OCI-LY1 (cell line): Measurements from ENCODE around the gene DHX58.
"Not testable (repeated sequence)": the region's sequence is repeated elsewhere in the genome, so short reads cannot be mapped to it uniquely, and the experiment has no call there.

ENCODE experiments used
- H2AFZ ChIP-seq: fragments of 200-600 bp; sonication (generic), shearing (Covaris generic); 2 replicates; pipeline ENCODE4 v1.6.0; 2014; ENCODE audit warnings: antibody characterized with exemption, mild to moderate bottlenecking, low read length
- H3F3A ChIP-seq: fragments of 200-600 bp; sonication (generic), shearing (Covaris generic); 2 replicates; pipeline ENCODE4 v1.6.0; 2014; ENCODE audit warnings: mild to moderate bottlenecking, antibody characterized with exemption, low read length, moderate library complexity; ENCODE audit not compliant: insufficient read depth
- H3K27ac ChIP-seq: fragments of 200-600 bp; sonication (generic); 2 replicates; pipeline ENCODE4 v1.5.1; 2014; ENCODE audit warnings: low read length, mixed run types, mild to moderate bottlenecking, low read depth; ENCODE audit not compliant: poor library complexity, severe bottlenecking
- H3K27me3 ChIP-seq: fragments of 200-600 bp; sonication (generic); 2 replicates; pipeline ENCODE4 v1.6.0; 2014; ENCODE audit warnings: antibody characterized with exemption, mild to moderate bottlenecking, low read length, moderate library complexity; ENCODE audit not compliant: insufficient read depth
- H3K36me3 ChIP-seq: fragments of 200-600 bp; sonication (generic); 2 replicates; pipeline ENCODE4 v1.6.1; 2014; ENCODE audit warnings: mild to moderate bottlenecking, antibody characterized with exemption, low read length, moderate library complexity, mixed read lengths; ENCODE audit not compliant: insufficient read depth
- H3K4me1 ChIP-seq: fragments of 200-600 bp; sonication (generic); 2 replicates; pipeline ENCODE4 v1.5.1; 2014; ENCODE audit warnings: mild to moderate bottlenecking, low read length, moderate library complexity; ENCODE audit not compliant: insufficient read depth, severe bottlenecking
- H3K4me2 ChIP-seq: fragments of 200-600 bp; sonication (generic), shearing (Covaris generic); 2 replicates; pipeline ENCODE4 v1.6.1; 2014; ENCODE audit warnings: low read length
- H3K4me3 ChIP-seq: fragments of 200-600 bp; sonication (generic); 2 replicates; pipeline ENCODE4 v1.5.1; 2014; ENCODE audit warnings: low read length, low read depth, mild to moderate bottlenecking, mixed read lengths; ENCODE audit not compliant: poor library complexity, severe bottlenecking
- H3K79me2 ChIP-seq: fragments of 200-600 bp; shearing (Covaris generic); 2 replicates; pipeline ENCODE4 v1.6.1; 2016; ENCODE audit warnings: mixed run types, low read length, mixed read lengths; ENCODE audit not compliant: insufficient read depth
- H3K9ac ChIP-seq: fragments of 200-600 bp; sonication (generic), shearing (Covaris generic); 2 replicates; pipeline ENCODE4 v1.6.1; 2014; ENCODE audit warnings: mild to moderate bottlenecking, low read length, mixed read lengths
- H3K9me2 ChIP-seq: fragments of 200-600 bp; sonication (generic), shearing (Covaris generic); 2 replicates; pipeline ENCODE4 v1.6.1; 2014; ENCODE audit warnings: low read depth, mild to moderate bottlenecking, low read length, mixed read lengths
- H3K9me3 ChIP-seq: fragments of 200-600 bp; shearing (Covaris generic); 2 replicates; pipeline ENCODE4 v1.6.1; 2014; ENCODE audit warnings: low read length, mixed read lengths
- H4K20me1 ChIP-seq: fragments of 200-600 bp; sonication (generic), shearing (Covaris generic); 2 replicates; pipeline ENCODE4 v1.6.0; 2016; ENCODE audit warnings: mild to moderate bottlenecking, low read length; ENCODE audit not compliant: insufficient read depth
- EZH2 ChIP-seq: fragments of 200-600 bp; sonication (generic), shearing (Covaris generic); IDR thresholded peaks from 2 replicates; pipeline ENCODE4 v1.8.0; 2017; ENCODE audit warnings: borderline replicate concordance, mixed run types, mild to moderate bottlenecking, antibody characterized with exemption, low read length, moderate library complexity, mixed read lengths
- TF ChIP-seq, protein P1 (sequence below): fragments of 200-600 bp; sonication (generic), shearing (Covaris generic); IDR thresholded peaks from 2 replicates; pipeline ENCODE4 v1.5.1; 2017; ENCODE audit warnings: mild to moderate bottlenecking, antibody characterized with exemption, low read length, moderate library complexity, mixed read lengths

Gene DHX58

DNA sequence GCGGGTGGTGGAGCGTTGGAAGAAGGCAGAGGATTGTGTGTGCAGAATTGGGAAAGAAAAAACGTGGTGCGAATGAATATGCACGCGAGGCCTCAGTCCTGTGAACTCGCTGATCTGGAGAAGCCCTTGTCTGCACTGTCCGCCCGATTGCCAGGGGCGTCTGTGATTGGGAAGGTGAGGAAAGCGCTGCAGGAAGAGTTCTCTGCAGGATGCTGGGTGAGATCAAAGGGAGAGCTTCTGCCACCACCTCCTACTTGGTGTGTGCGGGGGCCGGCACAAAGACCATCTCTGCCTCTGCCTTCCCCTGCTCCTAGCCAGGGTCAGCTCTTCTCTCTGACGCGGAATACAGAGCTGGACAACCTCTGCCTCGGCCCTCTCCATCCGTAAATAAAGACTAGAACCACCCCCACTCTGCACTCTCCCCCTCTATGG, 43.1 kb upstream of the DHX58 start:
- no peak overlapping the region for H2AFZ ChIP-seq
- H3F3A ChIP-seq: no peaks in the 10 kb centered on the region
- peaks cover 32% of the 10 kb centered on the region for H3K79me2 ChIP-seq
- peaks cover 9% of the 10 kb centered on the region; the same call in 1 of the 2 replicates for H3K36me3 ChIP-seq
- no peak overlapping the region for H3K9ac ChIP-seq
- peaks cover 28% of the 10 kb centered on the region for H3K4me1 ChIP-seq
- H3K27ac ChIP-seq: no peak overlapping the region
- TF ChIP-seq EZH2: no peak
- TF ChIP-seq, protein P1, sequence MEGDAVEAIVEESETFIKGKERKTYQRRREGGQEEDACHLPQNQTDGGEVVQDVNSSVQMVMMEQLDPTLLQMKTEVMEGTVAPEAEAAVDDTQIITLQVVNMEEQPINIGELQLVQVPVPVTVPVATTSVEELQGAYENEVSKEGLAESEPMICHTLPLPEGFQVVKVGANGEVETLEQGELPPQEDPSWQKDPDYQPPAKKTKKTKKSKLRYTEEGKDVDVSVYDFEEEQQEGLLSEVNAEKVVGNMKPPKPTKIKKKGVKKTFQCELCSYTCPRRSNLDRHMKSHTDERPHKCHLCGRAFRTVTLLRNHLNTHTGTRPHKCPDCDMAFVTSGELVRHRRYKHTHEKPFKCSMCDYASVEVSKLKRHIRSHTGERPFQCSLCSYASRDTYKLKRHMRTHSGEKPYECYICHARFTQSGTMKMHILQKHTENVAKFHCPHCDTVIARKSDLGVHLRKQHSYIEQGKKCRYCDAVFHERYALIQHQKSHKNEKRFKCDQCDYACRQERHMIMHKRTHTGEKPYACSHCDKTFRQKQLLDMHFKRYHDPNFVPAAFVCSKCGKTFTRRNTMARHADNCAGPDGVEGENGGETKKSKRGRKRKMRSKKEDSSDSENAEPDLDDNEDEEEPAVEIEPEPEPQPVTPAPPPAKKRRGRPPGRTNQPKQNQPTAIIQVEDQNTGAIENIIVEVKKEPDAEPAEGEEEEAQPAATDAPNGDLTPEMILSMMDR: no peak
- no peaks in the 10 kb centered on the region for H3K9me2 ChIP-seq
- no peak overlapping the region; the same call in 1 of the 2 replicates for H3K4me2 ChIP-seq
- H3K27me3 ChIP-seq: no peaks in the 10 kb centered on the region
- H3K9me3 ChIP-seq: no peaks in the 10 kb centered on the region
- peak overlapping the region; percentile 90 for H3K4me3 ChIP-seq
- no peaks in the 10 kb centered on the region for H4K20me1 ChIP-seq

DNA sequence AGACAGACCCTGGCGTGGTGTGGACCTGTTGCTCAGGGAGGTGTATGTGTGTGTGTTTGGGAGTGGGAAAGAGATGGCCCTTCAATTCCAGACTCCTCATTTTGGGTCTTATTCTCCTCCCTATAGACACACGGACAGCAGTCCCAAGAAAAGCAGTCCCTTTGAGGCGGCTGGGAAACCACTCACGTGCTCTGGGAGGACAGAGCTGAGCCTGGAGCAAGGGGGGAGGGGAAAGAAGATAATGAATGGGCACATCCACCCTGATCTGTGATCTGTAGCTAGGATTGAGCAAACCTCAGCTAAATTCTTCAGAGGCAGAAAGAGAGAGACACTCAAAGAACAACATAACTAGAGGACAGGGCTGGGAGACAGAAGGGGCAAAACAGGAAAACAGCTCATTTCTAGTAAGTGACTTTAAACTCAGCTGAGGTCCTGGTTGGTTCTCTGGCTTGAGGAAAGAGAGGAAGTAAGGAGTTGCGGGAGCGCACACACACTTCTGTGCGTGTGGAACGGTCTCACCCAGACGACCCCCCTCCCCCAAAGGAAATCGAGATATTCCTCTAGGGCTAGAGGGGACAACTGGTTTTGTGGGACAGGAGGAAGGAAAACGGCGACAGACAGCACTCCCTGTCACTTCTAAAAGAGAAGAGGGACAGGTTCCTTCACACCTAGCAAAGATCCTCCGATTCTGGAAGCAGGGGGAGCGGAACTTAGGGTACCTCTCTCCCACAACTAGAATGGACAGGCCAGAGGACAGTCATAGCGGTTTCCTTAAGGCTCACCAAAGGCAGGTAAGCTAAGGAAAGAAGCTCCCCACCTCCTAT, 41.6 kb upstream of the DHX58 start:
- Histone ChIP-seq H3K27me3 (no peaks in the 10 kb centered on the region), H4K20me1 (no peaks in the 10 kb centered on the region), H3K4me3 (peak overlapping the region; percentile 90), H3K9ac (peak overlapping the region; percentile 92), H3K9me3 (no peaks in the 10 kb centered on the region), H3K79me2 (peaks cover 37% of the 10 kb centered on the region), H3F3A (no peaks in the 10 kb centered on the region), H3K36me3 (peaks cover 14% of the 10 kb centered on the region; the same call in 1 of the 2 replicates), H2AFZ (no peak overlapping the region), H3K9me2 (no peaks in the 10 kb centered on the region), H3K27ac (peak overlapping the region; percentile 19), H3K4me2 (peak overlapping the region; percentile 79), H3K4me1 (peaks cover 28% of the 10 kb centered on the region)
- TF ChIP-seq EZH2: no peak
- TF ChIP-seq, protein P1: no peak

DNA sequence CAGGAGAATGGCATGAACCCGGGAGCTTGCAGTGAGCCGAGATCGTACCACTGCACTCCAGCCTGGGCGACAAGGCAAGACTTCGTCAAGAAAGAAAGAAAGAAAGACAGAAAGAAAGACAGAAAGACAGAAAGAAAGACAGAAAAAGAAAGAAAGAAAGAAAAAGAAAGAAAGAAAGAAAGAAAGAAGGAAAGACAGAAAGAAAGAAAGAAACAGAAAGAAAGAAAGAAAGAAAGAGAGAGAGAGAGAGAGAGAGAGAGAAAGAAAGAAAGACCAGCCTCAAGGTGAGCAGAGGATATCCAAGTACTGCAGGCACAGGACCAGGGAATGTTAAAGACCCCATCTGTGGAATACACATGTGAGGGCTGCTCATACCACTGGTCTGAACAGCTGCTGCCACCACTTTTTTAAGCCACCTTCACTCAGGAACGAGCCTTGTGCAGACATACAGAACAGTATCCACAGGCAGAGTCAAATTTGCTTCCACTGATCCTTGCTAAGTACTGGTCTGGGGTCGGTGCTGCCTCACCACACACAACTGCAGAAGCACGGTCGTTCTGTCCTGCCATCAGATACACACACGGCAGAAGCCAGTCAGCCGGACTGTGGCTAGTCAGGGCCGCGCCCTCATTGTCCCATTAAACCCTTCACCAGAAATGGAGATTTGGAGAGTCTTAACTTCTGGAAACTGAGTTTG, 34.5 kb upstream of the DHX58 start:
- Histone ChIP-seq H4K20me1 (no peaks in the 10 kb centered on the region), H3K9ac (no peak overlapping the region), H3K79me2 (peaks cover 25% of the 10 kb centered on the region), H3K27me3 (no peaks in the 10 kb centered on the region), H3K27ac (no peak overlapping the region), H3F3A (no peaks in the 10 kb centered on the region), H3K9me3 (no peaks in the 10 kb centered on the region), H3K4me1 (peaks cover 12% of the 10 kb centered on the region), H3K4me2 (no peak overlapping the region), H3K36me3 (peaks cover 46% of the 10 kb centered on the region), H3K9me2 (no peaks in the 10 kb centered on the region), H2AFZ (no peak overlapping the region), H3K4me3 (no peak overlapping the region)
- TF ChIP-seq, protein P1: no peak
- no peak for TF ChIP-seq EZH2

DNA sequence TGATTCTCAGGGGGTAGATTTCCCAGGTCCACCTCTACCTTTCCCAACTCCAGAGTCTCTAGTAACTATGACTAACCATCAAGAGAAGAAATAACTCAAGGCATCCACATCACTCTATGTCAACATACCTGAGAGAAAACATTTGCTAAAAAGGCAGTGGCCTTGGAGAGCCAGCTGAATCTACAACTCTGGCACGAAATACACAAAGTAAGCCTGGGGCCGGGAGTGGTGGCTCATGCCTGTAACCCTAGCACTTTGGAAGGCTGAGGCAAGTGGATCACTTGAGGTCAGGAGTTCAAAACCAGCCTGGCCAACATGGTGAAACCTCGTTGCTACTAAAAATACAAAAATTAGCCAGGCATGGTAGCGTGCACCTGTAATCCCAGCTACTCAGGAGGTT, 30.6 kb upstream of the DHX58 start:
- not testable (repeated sequence) for H4K20me1 ChIP-seq, H3F3A ChIP-seq, H3K27ac ChIP-seq, H3K27me3 ChIP-seq, H3K9me3 ChIP-seq, H3K9ac ChIP-seq, H3K9me2 ChIP-seq, H3K4me2 ChIP-seq, H3K4me3 ChIP-seq, H2AFZ ChIP-seq
- Histone ChIP-seq H3K4me1 (peaks cover 18% of the 10 kb centered on the region), H3K79me2 (peaks cover 11% of the 10 kb centered on the region), H3K36me3 (peaks cover 37% of the 10 kb centered on the region)
